HepG2 (cell line): ENCODE results near the gene ZNF526. TPM values are rescaled to one million over a fixed set of nuclear protein-coding genes. Genes with fewer than 3 reads are reported as not detected.

Experiments
- ADNP ChIP-seq: sonication (generic); formaldehyde crosslinking; IDR thresholded peaks from 2 replicates; pipeline ENCODE4 v1.4.0; 2020; ENCODE audit warnings: missing genetic modification reagents
- CREM ChIP-seq, 2 experiments: sonication (generic) in 1 of 2; formaldehyde crosslinking in 1 of 2; IDR thresholded peaks; 2 replicates each; pipeline versions ENCODE4 v1.4.0 to v1.6.1; 2016 to 2020; ENCODE audit warnings: antibody characterized with exemption in 1 of 2, mild to moderate bottlenecking in 1 of 2, missing genetic modification reagents in 1 of 2
- ELF4 ChIP-seq: sonication (generic); formaldehyde crosslinking; IDR thresholded peaks from 2 replicates; pipeline ENCODE4 v1.5.0; 2020; ENCODE audit warnings: missing genetic modification reagents, mild to moderate bottlenecking, moderate library complexity, borderline replicate concordance
- GATAD1 ChIP-seq: IDR thresholded peaks from 2 replicates; pipeline ENCODE4 v1.6.1; 2016; ENCODE audit warnings: missing genetic modification reagents, missing compliant biosample characterization
- HCFC1 ChIP-seq: fragments of 150-350 bp; IDR thresholded peaks from 2 replicates; pipeline ENCODE4 v1.6.1; 2014; ENCODE audit warnings: low read depth, low read length
- HDAC6 ChIP-seq: fragments of 200-600 bp; sonication (generic); IDR thresholded peaks from 2 replicates; pipeline ENCODE4 v1.7.0; 2017; ENCODE audit warnings: mild to moderate bottlenecking, antibody characterized with exemption, low read length, low read depth
- HNF4G ChIP-seq, 2 experiments: sonication (generic) in 1 of 2; formaldehyde crosslinking in 1 of 2; IDR thresholded peaks; 2 replicates each; pipeline versions ENCODE4 v1.4.0 to v1.6.1; 2011 to 2020; ENCODE audit warnings: borderline replicate concordance in 2 of 2, low read depth in 2 of 2, mild to moderate bottlenecking in 2 of 2, low read length in 1 of 2, missing genetic modification reagents in 1 of 2, moderate library complexity in 1 of 2
- HNRNPLL ChIP-seq: fragments of 200-400 bp; formaldehyde crosslinking; IDR thresholded peaks from 2 replicates; pipeline ENCODE4 v1.6.1; 2017; ENCODE audit warnings: mild to moderate bottlenecking, low read depth, low read length; ENCODE audit not compliant: poor library complexity, severe bottlenecking
- KLF9 ChIP-seq: IDR thresholded peaks from 2 replicates; pipeline ENCODE4 v1.6.1; 2016; ENCODE audit warnings: low read depth
- MBD4 ChIP-seq: IDR thresholded peaks from 2 replicates; pipeline ENCODE4 v1.6.1; 2012; ENCODE audit warnings: low read length, inconsistent platforms, borderline replicate concordance
- NFE2 ChIP-seq: sonication (generic); formaldehyde crosslinking; IDR thresholded peaks from 2 replicates; pipeline ENCODE4 v1.4.0; 2020; ENCODE audit warnings: missing genetic modification reagents
- ONECUT2 ChIP-seq: sonication (generic); formaldehyde crosslinking; IDR thresholded peaks from 2 replicates; pipeline ENCODE4 v1.4.0; 2020; ENCODE audit warnings: missing genetic modification reagents
- SMARCE1 ChIP-seq: fragments of 450-650 bp; IDR thresholded peaks from 2 replicates; pipeline ENCODE4 v1.6.1; 2017; ENCODE audit warnings: borderline replicate concordance
- SP1 ChIP-seq, 2 experiments: fragments of 450-650 bp in 1 of 2; sonication (generic) in 1 of 2; formaldehyde crosslinking in 1 of 2; IDR thresholded peaks; 2 replicates each; pipeline versions ENCODE4 v1.4.0 to v1.6.1; 2016 to 2020; ENCODE audit warnings: missing genetic modification reagents in 1 of 2
- ZFP41 ChIP-seq: sonication (generic); formaldehyde crosslinking; IDR thresholded peaks from 2 replicates; pipeline ENCODE4 v1.4.0; 2020; ENCODE audit warnings: mild to moderate bottlenecking, missing genetic modification reagents, borderline replicate concordance
- ZNF124 ChIP-seq: sonication (generic); formaldehyde crosslinking; IDR thresholded peaks from 2 replicates; pipeline ENCODE4 v1.4.0; 2020; ENCODE audit warnings: missing genetic modification reagents
- ZNF207 ChIP-seq: fragments of 450-650 bp; IDR thresholded peaks from 2 replicates; pipeline ENCODE4 v1.6.1; 2016; ENCODE audit warnings: antibody characterized with exemption, borderline replicate concordance
- ZNF543 ChIP-seq: sonication (generic); formaldehyde crosslinking; IDR thresholded peaks from 2 replicates; pipeline ENCODE4 v1.4.0; 2020; ENCODE audit warnings: mild to moderate bottlenecking, missing genetic modification reagents
- ZNF550 ChIP-seq: sonication (generic); formaldehyde crosslinking; IDR thresholded peaks from 2 replicates; pipeline ENCODE4 v1.4.0; 2020; ENCODE audit warnings: mild to moderate bottlenecking, missing genetic modification reagents, borderline replicate concordance
- ZNF563 ChIP-seq: sonication (generic); formaldehyde crosslinking; IDR thresholded peaks from 2 replicates; pipeline ENCODE4 v1.8.0; 2022; ENCODE audit warnings: mild to moderate bottlenecking, moderate library complexity, missing genetic modification reagents
- ZNF749 ChIP-seq: sonication (generic); formaldehyde crosslinking; IDR thresholded peaks from 2 replicates; pipeline ENCODE4 v1.8.0; 2022; ENCODE audit warnings: mild to moderate bottlenecking, missing genetic modification reagents, moderate library complexity, borderline replicate concordance
- ZNF777 ChIP-seq: sonication (generic); formaldehyde crosslinking; IDR thresholded peaks from 2 replicates; pipeline ENCODE4 v1.4.0; 2020; ENCODE audit warnings: missing genetic modification reagents
- polyA plus RNA-seq, 8 experiments: library from polyadenylated mRNA; depleted of rRNA in 3 of 8; stranded (reverse) in 7 of 8; unstranded in 1 of 8; fragments of >200 nt; fragmentation: Illumina TruSeq in 4 of 8; extraction: Trizol in 4 of 8; gene quantifications; 2 replicates each; pipeline versions ENCODE4 v1.2.1 to v1.2.3, GENCODE V29; 2011 to 2016; ENCODE audit warnings: low read depth in 4 of 8, missing spikeins in 1 of 8, mixed read lengths in 1 of 8; ENCODE audit not compliant: insufficient read depth in 1 of 8
- total RNA-seq, 5 experiments: library from RNA; depleted of rRNA; stranded (reverse); fragments of >200 nt; fragmentation: Illumina TruSeq; extraction: Trizol; gene quantifications; 2 replicates each; pipeline ENCODE4 v1.2.3, GENCODE V29; 2016; ENCODE audit warnings: low read depth in 1 of 5
- TF ChIP-seq, protein P1 (sequence below): sonication (generic); formaldehyde crosslinking; IDR thresholded peaks from 2 replicates; pipeline ENCODE4 v1.9.0; 2022; ENCODE audit warnings: missing genetic modification reagents, mild to moderate bottlenecking, borderline replicate concordance
- TF ChIP-seq, protein P2 (sequence below): IDR thresholded peaks from 2 replicates; pipeline ENCODE4 v1.6.1; 2016; ENCODE audit warnings: mild to moderate bottlenecking, missing biosample characterization, missing genetic modification reagents
- TF ChIP-seq, protein P3 (sequence below): sonication (generic); formaldehyde crosslinking; IDR thresholded peaks from 2 replicates; pipeline ENCODE4 v1.4.0; 2020; ENCODE audit warnings: missing genetic modification reagents, mild to moderate bottlenecking, borderline replicate concordance

ZNF526 gene
- total and polyA plus RNA-seq, 2 of the 13 experiments (the other 11 are each of a cell fraction or from before 2014, with no cell fraction given) = 3.3 to 8.4 TPM

- TF ChIP-seq, protein P1, sequence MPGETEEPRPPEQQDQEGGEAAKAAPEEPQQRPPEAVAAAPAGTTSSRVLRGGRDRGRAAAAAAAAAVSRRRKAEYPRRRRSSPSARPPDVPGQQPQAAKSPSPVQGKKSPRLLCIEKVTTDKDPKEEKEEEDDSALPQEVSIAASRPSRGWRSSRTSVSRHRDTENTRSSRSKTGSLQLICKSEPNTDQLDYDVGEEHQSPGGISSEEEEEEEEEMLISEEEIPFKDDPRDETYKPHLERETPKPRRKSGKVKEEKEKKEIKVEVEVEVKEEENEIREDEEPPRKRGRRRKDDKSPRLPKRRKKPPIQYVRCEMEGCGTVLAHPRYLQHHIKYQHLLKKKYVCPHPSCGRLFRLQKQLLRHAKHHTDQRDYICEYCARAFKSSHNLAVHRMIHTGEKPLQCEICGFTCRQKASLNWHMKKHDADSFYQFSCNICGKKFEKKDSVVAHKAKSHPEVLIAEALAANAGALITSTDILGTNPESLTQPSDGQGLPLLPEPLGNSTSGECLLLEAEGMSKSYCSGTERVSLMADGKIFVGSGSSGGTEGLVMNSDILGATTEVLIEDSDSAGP (CRISPR knock-in tag) = peak; percentile 89; the same call in 1 of the 2 replicates
- no peak; the same call in none of the 2 replicates for TF ChIP-seq ZNF543 (CRISPR knock-in tag)
- TF ChIP-seq HNF4G (IDR thresholded peaks at IDR 0.05; ENCODE audit: borderline replicate concordance, low read depth, low read length) = no peak
- TF ChIP-seq HNF4G (CRISPR knock-in tag; IDR thresholded peaks at IDR 0.05; ENCODE audit: borderline replicate concordance, low read depth) = no peak
- TF ChIP-seq HDAC6 = no peak
- no peak for TF ChIP-seq ZNF777 (CRISPR knock-in tag)
- peak; percentile 63 for TF ChIP-seq HCFC1
- TF ChIP-seq, protein P2, sequence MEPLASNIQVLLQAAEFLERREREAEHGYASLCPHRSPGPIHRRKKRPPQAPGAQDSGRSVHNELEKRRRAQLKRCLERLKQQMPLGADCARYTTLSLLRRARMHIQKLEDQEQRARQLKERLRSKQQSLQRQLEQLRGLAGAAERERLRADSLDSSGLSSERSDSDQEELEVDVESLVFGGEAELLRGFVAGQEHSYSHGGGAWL (CRISPR knock-in tag) = peak; percentile 81; the same call in 1 of the 2 replicates
- TF ChIP-seq KLF9 (CRISPR knock-in tag) = 0 out of 2 replicates have a peak, but pooled peaks have one; percentile 53
- TF ChIP-seq ONECUT2 (CRISPR knock-in tag) = no peak
- TF ChIP-seq ZNF563 (CRISPR knock-in tag) = peak; percentile 77
- TF ChIP-seq CREM (IDR thresholded peaks at IDR 0.05) = peak; percentile 76
- TF ChIP-seq CREM (CRISPR knock-in tag; IDR thresholded peaks at IDR 0.05) = no peak
- no peak for TF ChIP-seq NFE2 (CRISPR knock-in tag)
- no peak for TF ChIP-seq ZNF550 (CRISPR knock-in tag)
- no peak for TF ChIP-seq ZNF749 (CRISPR knock-in tag)
- no peak for TF ChIP-seq ADNP (CRISPR knock-in tag)
- TF ChIP-seq, protein P3, sequence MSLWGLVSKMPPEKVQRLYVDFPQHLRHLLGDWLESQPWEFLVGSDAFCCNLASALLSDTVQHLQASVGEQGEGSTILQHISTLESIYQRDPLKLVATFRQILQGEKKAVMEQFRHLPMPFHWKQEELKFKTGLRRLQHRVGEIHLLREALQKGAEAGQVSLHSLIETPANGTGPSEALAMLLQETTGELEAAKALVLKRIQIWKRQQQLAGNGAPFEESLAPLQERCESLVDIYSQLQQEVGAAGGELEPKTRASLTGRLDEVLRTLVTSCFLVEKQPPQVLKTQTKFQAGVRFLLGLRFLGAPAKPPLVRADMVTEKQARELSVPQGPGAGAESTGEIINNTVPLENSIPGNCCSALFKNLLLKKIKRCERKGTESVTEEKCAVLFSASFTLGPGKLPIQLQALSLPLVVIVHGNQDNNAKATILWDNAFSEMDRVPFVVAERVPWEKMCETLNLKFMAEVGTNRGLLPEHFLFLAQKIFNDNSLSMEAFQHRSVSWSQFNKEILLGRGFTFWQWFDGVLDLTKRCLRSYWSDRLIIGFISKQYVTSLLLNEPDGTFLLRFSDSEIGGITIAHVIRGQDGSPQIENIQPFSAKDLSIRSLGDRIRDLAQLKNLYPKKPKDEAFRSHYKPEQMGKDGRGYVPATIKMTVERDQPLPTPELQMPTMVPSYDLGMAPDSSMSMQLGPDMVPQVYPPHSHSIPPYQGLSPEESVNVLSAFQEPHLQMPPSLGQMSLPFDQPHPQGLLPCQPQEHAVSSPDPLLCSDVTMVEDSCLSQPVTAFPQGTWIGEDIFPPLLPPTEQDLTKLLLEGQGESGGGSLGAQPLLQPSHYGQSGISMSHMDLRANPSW (CRISPR knock-in tag) = no peak
- TF ChIP-seq HNRNPLL = peak; percentile 78
- no peak for TF ChIP-seq ZFP41 (CRISPR knock-in tag)
- no peak for TF ChIP-seq ELF4 (CRISPR knock-in tag)
- peak; percentile 94 for TF ChIP-seq GATAD1 (CRISPR knock-in tag)
- TF ChIP-seq SMARCE1 = no peak
- TF ChIP-seq ZNF124 = 0 out of 2 replicates have a peak, but pooled peaks have one; percentile 39
- TF ChIP-seq ZNF207 = no peak
- no peak for TF ChIP-seq MBD4
- TF ChIP-seq SP1 (IDR thresholded peaks at IDR 0.05) = no peak
- peak; percentile 85 for TF ChIP-seq SP1 (CRISPR knock-in tag; IDR thresholded peaks at IDR 0.05)
Measured at GRCh38 chr19:42219812-42220750, at the start of gene ZNF526 (continued).
